Hepatocyte (in vitro differentiated cells): Measurements from ENCODE around the gene LDLRAD4.

ENCODE experiments used
- CTCF ChIP-seq: fragments of 200-600 bp; sonication (generic); IDR thresholded peaks from 2 replicates; pipeline ENCODE4 v1.5.1; 2016; ENCODE audit warnings: antibody characterized with exemption, mild to moderate bottlenecking; ENCODE audit not compliant: poor library complexity
- EZH2 ChIP-seq: fragments of 200-600 bp; sonication (generic); IDR thresholded peaks from 2 replicates; pipeline ENCODE4 v1.6.1; 2016; ENCODE audit warnings: antibody characterized with exemption, mild to moderate bottlenecking, borderline replicate concordance
- EZH2phosphoT487 ChIP-seq: fragments of 200-600 bp; sonication (generic); IDR thresholded peaks from one replicate; pipeline ENCODE4 v1.6.1; 2018; ENCODE audit warnings: antibody characterized with exemption, mild to moderate bottlenecking, low read depth, moderate library complexity; ENCODE audit not compliant: unreplicated experiment, severe bottlenecking

GRCh38 chr18:13361431-13361830, 142.9 kb downstream of the LDLRAD4 start:
- no peak for TF ChIP-seq CTCF
- TF ChIP-seq EZH2 = no peak
- TF ChIP-seq EZH2phosphoT487 = no peak
